Activated CD4-positive, alpha-beta T cell treated with anti-CD3 and anti-CD28 coated beads for 24 hours (primary cell): ENCODE results near the gene NAA40.

ENCODE experiments used
- DNase-seq, 2 donors: peaks; one replicate each; pipeline ENCODE4 v3.0.0-alpha.2; 2020; ENCODE audit warnings: low read depth in 2 of 2

Gene NAA40

DNA sequence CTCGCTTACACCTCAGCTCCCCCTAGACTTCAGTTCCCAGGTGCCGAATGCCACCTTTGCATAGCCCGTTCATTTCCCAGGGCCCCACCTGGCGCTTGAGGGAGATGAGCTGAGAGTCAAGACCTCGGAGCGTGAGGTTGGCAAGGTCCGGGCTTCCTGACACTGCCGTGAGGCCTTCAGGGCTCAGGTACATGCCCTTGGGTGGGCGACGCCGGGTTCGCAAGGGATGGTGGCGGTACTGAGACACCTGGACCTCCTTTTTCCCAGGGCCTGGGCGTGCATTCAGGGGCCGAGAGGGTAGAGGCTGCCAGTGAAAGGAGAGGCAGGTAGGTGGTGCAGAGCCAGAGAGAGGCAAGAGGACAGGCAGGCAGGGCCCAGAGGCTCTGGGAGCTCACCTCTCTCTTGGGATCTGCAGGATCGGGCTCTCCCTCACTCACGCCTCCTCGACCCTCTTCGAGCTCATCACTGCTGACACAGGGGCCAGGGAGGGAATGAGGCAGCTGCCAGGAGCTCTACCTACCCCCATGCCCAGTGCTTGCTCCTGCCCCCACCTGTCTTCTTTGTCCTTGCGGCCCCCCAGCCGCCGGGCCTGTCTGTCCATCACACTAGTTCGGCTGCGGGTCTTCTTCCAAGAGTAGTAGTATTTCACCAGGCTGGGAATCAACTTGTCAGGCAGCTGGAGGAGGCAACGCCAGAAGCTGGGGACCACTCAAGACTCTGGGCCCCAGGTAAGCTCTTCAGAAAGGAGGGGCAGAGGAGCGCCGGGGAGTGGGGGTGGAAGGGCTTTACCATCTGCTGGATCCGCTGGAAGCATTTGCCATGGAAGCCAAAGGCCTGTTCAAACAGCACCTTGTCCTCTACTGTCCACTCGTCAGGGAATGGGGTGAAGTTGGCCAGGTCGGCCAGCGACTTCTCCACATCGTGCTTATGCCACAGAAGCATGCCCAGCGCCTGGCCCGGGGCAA is 24.7 kb upstream of the NAA40 start:
- DNase-seq, result no peak

DNA sequence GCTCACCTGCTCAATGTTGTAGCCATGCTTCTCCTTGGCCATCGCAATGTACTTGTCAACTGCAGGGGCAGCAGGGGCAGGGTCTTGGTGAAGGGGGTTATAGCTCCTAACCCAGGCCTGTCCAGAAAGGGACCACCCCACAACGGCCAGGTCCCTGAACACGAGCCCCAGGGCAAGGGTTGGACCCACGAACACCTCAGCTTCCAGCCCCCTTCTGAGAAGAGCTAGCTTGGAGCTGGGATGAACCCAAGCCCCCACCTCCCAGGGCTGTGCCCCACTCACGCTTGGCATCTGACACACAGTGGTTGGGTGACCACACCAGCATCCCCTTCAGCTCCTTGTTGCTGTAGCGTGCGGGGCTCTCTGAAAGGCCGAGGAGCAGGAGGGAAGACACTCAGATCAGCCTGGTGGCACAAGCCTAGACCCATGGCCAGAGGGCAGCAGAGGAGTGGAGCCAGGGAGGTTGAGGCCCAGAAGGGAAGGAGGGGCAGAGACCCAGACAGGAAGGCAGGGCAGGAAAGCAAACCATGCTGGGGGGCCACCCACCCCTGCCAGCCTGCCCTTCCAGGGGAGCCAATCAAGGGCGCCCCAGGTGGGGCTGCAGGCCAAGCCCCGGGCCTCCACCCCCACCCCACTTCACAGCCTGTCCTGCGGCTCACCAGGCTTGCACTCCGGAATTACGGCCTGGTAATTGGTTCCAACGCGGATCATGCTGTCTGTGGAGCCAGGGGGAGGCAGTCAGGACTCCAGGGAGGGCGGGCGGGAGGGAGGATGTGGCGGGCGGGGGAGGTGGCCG is 23.7 kb upstream of the NAA40 start:
- DNase-seq, result no peak

GRCh38 chr11:63915961-63916836 is 22.6 kb upstream of the NAA40 start:
- DNase-seq, result peak in 1 of 2 donors; percentile 26

DNA sequence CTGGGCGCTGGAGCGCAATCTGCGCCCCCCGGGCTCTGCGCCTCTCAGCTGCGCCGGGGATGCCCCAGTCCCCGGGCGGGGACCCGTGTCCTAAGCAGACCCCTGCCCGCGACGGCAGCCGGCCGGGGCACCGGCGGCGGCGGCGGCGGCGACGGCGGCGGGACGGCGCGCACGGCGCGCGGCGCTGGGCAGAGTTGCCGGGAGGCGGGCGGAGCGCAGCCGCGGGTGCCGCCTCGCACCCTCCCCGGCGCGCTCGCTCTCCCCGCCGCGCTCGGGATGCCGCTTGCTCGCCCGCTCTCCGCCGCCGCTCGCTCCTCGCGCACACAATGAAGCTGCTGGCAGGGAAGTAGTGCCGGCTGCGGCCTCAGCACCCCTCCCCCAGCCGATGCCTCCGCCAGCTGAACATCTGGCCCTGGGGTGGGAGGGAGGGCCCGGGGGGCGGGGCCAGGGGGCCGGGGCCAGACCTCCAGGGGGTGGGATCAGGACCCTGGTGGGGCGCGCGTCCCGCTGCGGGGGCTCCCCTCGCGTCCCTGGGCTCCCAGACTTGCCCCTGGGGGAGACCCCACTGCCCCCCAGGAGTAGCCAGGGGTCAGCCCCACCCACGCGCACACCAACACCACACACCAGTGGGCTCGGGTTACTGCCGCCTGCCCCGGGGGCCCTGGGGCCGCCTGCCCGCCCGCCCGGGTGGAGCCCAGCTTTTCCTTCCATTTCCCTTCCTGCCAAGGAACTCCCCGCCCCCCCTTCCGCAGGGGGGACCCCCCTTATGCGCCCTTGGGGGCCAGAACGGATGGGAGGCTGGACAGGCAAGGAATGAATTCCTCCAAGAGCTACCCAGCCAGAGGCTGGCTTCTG is 21.7 kb upstream of the NAA40 start, which contains the start of gene RCOR2:
Gene RCOR2 (minus strand): TSS at position 328 of the 855 bp plus-strand sequence. CDS start 708 bp downstream, outside the sequence.
- peak; percentile 43 to 53 for DNase-seq

DNA sequence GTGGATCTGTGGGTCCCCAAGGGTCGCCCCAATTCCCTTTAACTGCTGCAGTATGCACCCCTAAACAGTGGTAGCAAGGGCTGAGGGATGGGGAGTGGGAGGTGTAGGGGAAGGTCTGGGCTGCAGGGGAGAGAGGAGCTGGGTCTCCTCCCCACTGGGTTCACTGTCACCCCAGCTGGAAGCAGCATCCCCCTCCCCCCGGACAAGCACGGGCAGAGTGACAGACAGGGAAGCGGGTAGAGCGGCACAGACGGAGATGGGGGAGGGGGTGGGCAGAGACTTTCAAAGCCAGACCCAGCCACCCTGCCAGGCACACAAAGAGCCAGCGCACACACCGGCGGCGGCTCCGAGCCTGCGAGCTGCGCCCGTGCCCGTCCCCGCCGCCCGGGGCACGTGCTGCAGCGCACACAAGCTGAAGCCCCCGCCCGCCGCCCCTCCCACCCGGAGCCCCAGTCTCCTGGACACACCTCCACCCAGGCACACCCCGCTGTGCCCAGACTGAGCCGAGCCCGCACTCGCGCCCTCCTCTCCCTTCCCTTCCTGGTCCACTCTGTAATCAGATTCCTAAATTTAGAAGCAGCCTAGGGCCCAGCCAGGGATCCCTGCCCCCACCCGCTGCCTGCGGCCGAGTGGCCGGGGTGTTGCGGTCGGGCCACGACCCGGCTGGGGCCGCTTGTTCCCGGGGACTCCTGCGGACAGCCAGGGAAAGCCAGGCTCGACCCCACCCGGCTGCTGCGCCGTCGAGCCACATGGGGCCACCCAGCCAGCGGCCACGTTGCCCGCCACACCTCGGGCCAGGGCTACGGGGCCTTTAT is 20.9 kb upstream of the NAA40 start:
- peak in 1 of 2 donors; percentile 20 for DNase-seq

DNA sequence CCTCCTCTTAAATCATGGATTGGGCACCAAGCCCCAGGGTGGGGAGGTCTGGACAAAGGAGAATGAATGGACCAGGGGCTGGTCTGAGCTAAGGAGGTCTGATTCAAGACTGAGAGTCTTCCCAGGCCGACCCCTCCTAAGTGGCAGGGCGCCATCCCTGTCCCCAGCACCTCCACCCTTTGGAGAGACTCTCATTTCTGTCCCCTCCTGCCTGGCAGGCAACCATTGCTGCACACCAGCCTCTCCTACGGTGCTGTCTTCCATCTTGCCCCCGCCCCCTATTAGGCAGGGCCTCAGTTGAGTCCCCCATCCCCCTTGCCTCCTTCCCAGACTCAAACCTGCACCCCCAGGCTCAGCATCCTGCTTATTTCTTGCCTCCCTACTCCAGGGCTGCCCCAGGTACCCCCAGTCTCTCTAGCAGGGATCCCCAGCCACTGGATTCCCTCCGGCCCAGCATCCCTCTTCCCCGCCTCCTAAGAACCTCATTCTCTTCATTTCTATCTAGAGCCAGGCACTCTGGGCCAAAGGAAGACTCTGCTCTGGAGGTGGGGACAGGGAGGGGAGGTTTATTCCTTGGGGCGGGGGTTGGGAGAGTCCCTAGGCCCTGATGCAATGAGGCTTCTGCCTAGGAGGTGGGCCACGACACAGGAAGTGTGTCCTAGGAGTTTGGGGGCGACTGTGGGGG is 20.2 kb upstream of the NAA40 start:
- no peak for DNase-seq

DNA sequence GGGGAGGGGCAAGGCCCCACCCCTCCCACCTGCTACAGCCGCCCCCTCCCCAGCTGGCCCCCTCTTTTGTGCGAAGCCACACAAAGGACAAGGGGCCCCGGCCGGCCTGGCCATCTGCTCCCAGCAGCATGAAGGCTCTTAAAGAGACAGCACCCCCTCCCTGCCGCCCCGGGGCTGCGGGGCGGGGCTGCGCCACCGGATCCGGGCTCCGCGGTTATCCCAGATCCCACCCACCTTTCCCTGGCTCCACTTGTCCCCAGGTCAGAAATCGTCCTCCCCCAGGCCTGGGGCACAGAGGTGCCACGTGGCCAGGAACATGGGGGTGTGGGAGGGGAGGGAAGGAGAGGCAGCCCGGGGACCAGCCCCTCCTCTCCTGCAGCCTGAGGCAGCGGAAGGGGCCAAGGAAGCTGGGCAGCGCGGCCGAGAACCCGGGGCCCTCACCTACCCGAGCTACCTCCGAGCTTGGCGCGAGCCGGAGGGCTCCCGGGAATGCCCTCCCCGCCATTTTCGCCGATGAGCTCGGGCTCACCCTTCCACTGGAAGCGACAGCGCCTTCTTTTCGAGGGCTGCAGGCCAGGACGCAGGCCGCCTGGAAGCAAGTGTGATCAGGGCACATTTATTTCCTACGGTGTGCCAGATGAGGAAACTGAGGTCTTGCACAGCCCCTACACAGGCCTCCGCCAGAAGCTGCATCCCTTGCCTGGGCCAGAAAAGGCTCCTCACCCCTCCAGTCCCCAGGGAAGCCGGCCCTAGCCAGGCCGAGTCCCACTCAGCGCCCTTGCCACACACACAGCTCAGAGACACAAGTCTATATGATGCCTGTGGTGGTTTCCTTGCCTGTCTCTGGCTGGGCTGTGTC is 19.3 kb upstream of the NAA40 start:
- DNase-seq, result no peak

DNA sequence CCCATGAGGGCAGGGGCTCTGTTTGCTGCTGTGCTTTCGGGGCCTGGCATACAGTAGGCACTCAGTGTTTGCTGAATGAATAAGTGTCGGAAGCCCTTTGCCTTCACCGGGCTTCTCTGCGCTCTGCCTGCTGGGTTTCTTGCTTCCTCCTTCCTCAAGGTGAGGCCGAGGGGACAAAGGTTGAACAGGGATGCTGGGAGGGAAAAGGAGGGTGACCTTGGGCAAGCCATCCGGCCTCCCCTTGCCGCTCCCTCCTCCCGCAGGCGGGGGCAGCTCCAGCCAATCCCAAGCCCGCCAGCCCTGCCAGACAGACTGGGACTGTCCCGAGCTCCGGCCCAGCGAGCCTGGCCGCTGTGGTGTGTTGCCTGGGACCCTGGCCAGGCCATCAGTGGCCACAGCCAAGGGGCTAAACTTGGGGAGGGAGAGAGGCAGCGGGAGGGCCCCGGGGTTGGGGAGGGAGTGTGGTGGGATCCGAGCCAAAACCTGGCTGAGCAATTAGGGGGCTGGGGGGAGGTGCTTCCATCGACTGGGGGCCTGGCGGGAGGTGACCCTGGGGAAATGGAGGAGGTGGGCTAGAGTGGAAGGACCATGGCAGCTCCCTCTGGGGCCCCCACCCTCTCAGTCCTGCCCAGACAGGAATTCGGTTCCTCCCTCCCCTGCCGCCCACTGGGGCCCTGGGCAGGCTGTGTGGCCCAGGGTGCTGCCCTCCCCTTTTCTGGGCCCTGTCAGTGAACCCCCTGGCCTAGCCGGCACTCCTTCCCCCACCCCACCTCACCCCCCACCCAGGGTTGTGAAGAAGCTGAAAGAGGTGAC is 18.5 kb upstream of the NAA40 start:
- DNase-seq, result no peak

DNA sequence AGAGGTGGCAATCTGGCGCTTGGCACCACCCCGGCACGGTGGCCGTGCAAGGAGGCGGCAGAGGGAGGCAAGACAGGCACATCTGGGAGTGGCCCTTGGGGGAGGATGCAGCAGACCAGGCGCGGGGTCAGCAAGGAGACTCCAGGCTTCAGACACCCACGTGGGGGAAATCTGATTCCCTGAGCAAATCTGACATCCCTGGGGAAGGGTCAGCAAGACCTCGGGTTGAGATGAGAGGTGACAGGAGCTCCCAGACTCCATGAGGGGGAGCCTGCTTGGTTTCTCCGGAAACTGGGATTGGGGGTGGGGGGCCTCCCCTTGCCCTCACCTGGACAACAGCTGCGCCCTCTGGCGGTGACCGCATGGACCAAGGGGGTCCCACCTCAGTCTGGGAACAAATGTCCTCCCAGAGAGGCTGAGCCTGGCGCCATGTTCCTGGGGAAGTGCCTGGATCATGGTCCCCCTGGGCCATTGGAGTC is 17.8 kb upstream of the NAA40 start:
- no peak for DNase-seq

- DNase-seq, result no peak
Measured at GRCh38 chr11:63922673-63923192, 16.1 kb upstream of the NAA40 start.

DNA sequence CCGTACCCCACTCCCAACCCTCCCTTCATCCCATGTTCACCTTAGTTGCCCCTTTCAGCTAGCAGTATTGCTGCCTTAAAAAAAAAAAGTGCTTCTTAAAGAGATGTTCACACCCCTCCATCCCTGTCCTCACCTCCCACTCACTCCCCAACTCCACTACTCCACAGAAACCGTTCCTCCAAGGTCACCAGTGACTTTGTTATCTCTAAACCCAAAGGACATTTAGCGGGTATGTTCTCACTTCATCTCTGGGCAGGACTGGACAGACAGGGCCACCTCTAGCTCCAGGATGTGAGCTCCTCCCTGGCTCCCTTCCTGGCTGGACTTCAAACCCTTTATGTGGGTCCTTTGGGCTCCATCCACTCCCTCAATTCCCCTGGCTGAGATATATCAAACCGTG is 15.5 kb upstream of the NAA40 start:
- no peak for DNase-seq

DNA sequence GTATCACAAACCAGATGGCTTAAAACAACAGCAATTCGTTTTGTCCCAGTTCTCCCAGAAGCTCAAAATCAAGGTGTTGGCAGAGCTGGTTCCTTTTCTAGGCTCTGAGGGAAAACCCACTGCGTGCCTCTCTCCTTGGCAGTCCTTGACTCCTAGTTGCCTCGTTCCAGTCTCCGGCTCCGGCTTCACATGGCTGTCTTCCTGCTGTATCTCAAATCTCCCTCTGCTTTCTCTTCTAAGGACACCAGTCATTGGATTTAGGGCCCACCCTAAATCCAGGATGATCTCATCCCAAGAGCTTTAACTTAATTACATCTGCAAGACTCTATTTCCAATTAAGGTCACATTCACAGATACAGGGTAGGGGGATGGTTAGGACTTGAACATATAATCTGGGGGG is 9.2 kb upstream of the NAA40 start:
- DNase-seq, result no peak

DNA sequence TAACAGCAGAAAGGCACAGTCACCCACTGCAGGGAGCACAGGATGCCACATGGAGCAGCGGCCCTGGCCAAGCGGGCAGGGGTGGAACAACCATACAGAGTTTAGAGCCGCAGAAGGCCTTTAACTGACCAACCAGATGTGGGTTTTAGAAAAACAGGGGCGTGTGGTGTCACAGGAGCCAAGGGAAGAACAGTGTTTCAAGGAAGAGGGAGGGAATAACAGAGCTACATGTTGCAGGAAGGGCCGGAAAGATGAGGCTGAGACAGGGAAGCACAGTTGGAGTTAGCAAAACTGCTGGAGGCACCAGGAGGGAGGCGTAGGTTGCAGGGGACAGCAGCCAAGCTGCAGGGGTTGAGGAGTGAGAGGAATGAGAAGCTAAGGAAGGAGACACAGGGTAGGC is 7.8 kb upstream of the NAA40 start:
- DNase-seq, result no peak

DNA sequence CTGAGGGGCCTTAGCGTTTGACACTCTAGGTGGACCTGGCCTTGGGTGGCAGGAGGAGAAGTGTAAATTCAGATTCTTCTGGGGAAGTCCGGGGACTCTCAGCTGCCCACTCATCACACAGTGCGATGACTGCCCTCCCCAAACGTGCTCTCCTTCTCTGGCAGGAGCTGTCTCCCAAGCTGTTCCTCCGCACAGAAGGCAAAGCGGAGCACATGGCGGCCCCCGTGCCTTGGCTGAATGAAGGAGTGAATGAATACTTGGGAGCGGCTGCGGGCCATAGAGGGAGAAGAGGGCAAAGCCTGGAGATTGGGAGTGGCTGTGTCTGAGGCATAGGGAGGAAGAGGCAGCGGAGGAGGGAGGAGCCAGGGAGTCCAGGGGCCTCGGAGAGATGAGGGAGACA is 6.9 kb upstream of the NAA40 start:
- DNase-seq, result no peak

DNA sequence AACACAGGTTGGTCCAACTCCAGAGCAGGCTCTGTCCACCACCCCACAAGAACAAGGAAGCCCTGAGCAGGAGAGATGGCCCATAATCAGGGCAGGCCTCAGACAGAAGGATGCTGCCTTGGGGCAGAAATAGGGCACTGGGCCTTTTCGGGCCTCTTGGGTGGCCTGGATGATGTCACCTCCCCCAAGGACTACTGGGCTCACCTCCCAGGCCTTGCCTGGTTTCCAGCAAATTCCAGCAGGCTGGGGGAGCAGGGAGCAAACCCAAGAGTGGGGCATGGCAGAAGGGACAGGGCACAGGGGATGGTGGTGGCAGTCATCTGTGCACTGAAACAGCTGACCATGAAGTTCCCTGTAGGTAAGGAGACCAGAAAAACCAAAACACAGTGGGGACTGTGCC is 5.3 kb upstream of the NAA40 start:
- no peak for DNase-seq

- no peak for DNase-seq
Measured at GRCh38 chr11:63937713-63938478, 906 bp upstream of the NAA40 start.
